Measurements from ENCODE around the gene IKZF5.

The IKZF5 gene

DNA sequence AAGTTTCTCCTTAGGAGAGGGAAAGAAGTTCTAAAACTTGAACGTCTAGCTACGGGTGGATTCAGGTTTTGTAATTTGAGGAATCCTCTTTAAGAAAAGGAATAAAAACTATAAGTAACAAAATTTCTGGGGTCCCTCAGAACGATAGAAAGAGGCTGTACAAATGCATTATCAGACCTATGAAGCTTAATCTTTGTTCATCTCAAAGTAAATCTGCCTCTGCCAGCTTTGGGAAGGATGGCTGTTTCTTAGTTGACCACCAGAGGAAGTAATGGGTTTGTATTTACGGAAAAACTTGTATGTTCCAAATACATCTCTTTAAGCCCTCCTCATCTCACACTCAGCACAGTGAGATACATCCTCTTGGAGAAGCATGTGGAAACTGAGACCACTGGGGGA, 27.5 kb downstream of the IKZF5 start:
- peak overlapping the region; percentile 73 for H3K4me3 ChIP-seq (ENCODE audit: low read depth, low read length)
- TF ChIP-seq, protein P1, sequence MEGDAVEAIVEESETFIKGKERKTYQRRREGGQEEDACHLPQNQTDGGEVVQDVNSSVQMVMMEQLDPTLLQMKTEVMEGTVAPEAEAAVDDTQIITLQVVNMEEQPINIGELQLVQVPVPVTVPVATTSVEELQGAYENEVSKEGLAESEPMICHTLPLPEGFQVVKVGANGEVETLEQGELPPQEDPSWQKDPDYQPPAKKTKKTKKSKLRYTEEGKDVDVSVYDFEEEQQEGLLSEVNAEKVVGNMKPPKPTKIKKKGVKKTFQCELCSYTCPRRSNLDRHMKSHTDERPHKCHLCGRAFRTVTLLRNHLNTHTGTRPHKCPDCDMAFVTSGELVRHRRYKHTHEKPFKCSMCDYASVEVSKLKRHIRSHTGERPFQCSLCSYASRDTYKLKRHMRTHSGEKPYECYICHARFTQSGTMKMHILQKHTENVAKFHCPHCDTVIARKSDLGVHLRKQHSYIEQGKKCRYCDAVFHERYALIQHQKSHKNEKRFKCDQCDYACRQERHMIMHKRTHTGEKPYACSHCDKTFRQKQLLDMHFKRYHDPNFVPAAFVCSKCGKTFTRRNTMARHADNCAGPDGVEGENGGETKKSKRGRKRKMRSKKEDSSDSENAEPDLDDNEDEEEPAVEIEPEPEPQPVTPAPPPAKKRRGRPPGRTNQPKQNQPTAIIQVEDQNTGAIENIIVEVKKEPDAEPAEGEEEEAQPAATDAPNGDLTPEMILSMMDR (IDR thresholded peaks at IDR 0.05; ENCODE audit: low read depth, low read length) = no peak

DNA sequence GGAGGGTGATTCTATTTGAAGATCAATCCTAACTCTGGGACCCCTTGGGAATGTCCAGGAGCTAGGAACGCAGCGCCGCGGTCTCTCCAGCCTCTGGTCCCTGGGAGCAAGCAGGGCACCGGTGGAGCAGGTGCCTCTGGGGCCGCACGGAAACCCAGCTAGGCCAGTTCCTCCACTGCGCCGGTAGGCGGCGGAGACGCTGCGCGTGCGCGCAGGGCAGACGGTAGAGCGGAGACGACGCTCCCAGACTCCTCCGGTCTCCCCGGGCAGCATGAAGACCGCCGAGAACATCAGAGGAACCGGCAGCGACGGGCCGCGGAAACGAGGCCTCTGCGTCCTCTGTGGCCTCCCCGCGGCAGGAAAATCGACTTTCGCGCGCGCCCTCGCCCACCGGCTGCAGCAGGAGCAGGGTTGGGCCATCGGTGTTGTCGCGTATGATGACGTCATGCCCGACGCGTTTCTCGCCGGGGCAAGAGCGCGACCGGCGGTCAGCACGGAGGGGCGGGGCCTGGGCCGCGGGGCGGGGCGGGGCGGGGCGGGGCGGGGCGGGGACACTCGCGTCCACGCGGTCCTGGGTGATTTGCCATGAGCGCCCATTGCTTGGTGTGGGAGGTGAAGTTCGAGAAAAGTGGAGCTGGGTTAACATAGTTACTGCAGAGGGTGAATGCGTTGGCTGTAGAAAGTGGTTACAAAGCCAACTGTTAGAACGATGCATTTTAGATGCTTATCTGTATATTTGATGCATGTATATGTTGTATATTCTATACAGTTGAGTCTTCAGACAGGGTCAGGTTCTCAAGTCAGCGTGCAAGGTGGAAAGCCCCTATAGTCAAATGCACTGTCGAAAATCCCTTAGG, 28.2 kb downstream of the IKZF5 start, which contains the start of gene PSTK:
PSTK (plus strand) TSS at position 193 of the 857 bp plus-strand sequence; CDS start at position 272, 79 bp downstream.
- H3K4me3 ChIP-seq (ENCODE audit: low read depth, low read length) = peak within 1 kb of the TSS; percentile 73
- TF ChIP-seq, protein P1 (IDR thresholded peaks at IDR 0.05; ENCODE audit: low read depth, low read length) = peak; percentile 96

DNA sequence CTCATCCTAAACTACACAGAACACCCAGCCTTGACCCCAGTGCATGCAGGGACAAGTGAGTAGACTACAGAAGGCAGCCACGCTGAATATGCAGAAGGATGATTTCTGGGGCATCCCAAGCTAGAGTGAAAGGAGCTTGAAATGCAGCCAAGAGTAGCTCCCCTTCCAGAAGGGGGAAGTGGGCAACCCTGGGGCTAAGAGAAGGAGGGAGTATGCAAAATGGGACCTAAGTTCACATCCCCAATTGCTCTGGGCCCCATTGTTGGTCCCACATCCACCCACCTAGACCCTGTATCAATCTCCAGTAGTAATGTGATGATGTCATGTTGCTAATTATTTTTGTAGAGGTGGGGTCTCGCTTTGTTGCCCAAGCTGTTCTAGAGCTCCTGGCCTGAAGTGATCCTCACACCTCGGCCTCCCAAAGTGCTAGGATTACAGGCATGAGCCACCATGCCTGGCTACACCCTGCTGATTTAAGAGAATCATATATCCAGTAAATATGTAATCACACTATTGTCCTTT, 34.0 kb downstream of the IKZF5 start:
- H3K4me3 ChIP-seq (ENCODE audit: low read depth, low read length) = no peak overlapping the region
- TF ChIP-seq, protein P1 (IDR thresholded peaks at IDR 0.05; ENCODE audit: low read depth, low read length) = no peak

DNA sequence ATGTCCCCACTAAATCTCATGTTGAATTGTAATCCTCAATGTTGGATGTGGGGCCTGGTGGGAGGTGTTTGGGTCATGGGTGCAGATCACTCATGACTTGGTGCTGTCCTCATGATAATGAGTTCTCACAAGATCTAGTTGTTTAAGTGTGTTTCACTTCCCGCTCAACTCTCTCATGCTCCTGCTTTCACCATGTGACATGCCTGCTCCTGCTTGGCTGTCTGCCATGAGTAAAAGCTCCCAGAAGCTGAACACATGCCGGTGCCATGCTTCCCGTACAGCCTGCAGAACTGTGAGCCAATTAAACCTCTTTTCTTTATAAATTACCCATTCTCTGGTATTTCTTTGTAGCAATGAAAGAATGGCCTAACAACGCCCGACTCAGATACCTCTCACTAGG, 34.6 kb downstream of the IKZF5 start:
- H3K4me3 ChIP-seq (ENCODE audit: low read depth, low read length) = no peak overlapping the region
- TF ChIP-seq, protein P1 (IDR thresholded peaks at IDR 0.05; ENCODE audit: low read depth, low read length) = no peak

DNA sequence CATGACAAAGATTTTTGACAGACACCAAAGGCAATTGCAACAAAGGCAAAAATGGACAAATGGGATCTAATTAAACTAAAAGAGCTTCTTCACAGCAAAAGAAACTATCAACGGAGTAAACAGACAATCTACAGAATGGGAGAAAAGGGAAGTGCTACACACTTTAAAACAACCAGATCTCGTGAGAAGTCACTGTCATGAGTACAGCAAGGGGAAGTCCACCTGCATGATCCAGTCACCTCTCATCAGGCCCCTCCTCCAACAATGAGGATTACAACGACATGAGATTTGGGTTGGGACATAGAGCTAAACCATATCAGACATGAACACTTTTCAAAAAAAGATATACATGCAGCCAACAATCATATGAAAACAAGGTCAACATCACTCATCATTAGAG, 39.9 kb downstream of the IKZF5 start:
- no peak overlapping the region for H3K4me3 ChIP-seq (ENCODE audit: low read depth, low read length)
- TF ChIP-seq, protein P1 (IDR thresholded peaks at IDR 0.05; ENCODE audit: low read depth, low read length) = no peak

DNA sequence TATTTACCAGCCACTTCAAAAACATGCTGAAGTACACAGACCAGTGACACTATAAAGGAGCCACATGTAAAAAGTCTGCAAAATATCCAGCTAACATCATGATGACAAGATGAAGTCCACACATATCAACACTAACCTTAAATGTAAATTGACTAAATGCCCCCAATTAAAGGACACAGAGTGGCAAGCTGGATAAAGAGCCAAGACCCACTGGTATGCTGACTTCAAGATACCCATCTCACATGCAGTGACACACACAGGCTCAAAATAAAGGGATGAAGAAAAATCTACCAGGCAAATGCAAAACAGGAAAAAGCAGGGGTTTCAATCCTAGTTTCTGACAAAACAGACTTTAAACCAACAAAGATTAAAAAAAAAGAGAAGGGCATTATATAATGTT, 41.7 kb downstream of the IKZF5 start:
- TF ChIP-seq, protein P1 (IDR thresholded peaks at IDR 0.05; ENCODE audit: low read depth, low read length) = no peak
- H3K4me3 ChIP-seq (ENCODE audit: low read depth, low read length) = no peak overlapping the region

DNA sequence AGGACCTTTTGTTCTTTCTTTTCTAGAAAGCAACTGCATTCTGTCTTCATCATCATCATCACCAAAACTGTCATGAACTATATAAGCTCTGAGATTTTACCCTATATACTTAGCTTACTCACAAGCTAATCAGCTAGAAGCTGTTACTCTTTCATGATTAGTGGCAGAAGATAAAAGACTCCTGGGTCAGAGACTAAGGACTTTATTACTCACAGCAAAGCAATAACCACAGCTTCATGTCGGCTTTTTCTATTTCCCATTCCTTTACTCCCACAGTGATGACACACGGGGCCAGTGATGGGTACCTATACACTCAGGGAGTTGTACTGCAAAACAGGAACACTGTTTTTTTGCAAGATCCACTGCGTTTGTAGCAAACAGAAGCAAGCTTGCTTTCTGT, 46.2 kb downstream of the IKZF5 start:
- no peak overlapping the region for H3K4me3 ChIP-seq (ENCODE audit: low read depth, low read length)
- TF ChIP-seq, protein P1 (IDR thresholded peaks at IDR 0.05; ENCODE audit: low read depth, low read length) = no peak
